HepG2 (cell line): Measurements from ENCODE around the gene WDR18. TPM values are rescaled to one million over a fixed set of nuclear protein-coding genes. Genes with fewer than 3 reads are reported as not detected.

Experiments
- ARID2 ChIP-seq: sonication (generic); formaldehyde crosslinking; IDR thresholded peaks from 2 replicates; pipeline ENCODE4 v1.8.1; 2022; ENCODE audit warnings: mild to moderate bottlenecking, missing genetic modification reagents, borderline replicate concordance
- CAMTA2 ChIP-seq: sonication (generic); formaldehyde crosslinking; IDR thresholded peaks from 2 replicates; pipeline ENCODE4 v1.4.0; 2020; ENCODE audit warnings: mild to moderate bottlenecking, missing genetic modification reagents, borderline replicate concordance
- CREB3 ChIP-seq: sonication (generic); formaldehyde crosslinking; IDR thresholded peaks from 2 replicates; pipeline ENCODE4 v1.5.0; 2020; ENCODE audit warnings: missing genetic modification reagents
- CREBL2 ChIP-seq: sonication (generic); formaldehyde crosslinking; IDR thresholded peaks from 2 replicates; pipeline ENCODE4 v1.8.1; 2023; ENCODE audit warnings: missing genetic modification reagents, mild to moderate bottlenecking, borderline replicate concordance
- GATAD2A ChIP-seq: IDR thresholded peaks from 2 replicates; pipeline ENCODE4 v1.6.1; 2016
- HDAC6 ChIP-seq: fragments of 200-600 bp; sonication (generic); IDR thresholded peaks from 2 replicates; pipeline ENCODE4 v1.7.0; 2017; ENCODE audit warnings: mild to moderate bottlenecking, antibody characterized with exemption, low read length, low read depth
- HMGA1 ChIP-seq: sonication (generic); formaldehyde crosslinking; conservative IDR thresholded peaks from 2 replicates; pipeline ENCODE4 v1.4.0; 2020; ENCODE audit warnings: missing genetic modification reagents
- JDP2 ChIP-seq: sonication (generic); formaldehyde crosslinking; IDR thresholded peaks from 2 replicates; pipeline ENCODE4 v1.8.1; 2022; ENCODE audit warnings: missing genetic modification reagents, borderline replicate concordance
- KDM6A ChIP-seq: IDR thresholded peaks from 2 replicates; pipeline ENCODE4 v1.6.1; 2016; ENCODE audit warnings: low read depth
- KLF12 ChIP-seq: sonication (generic); formaldehyde crosslinking; IDR thresholded peaks from 2 replicates; pipeline ENCODE4 v1.4.0; 2020; ENCODE audit warnings: missing genetic modification reagents, borderline replicate concordance
- MTERF4 ChIP-seq: sonication (generic); formaldehyde crosslinking; IDR thresholded peaks from 2 replicates; pipeline ENCODE4 v1.8.0; 2023; ENCODE audit warnings: mild to moderate bottlenecking, missing genetic modification reagents
- NFE2L1 ChIP-seq: sonication (generic); formaldehyde crosslinking; IDR thresholded peaks from 2 replicates; pipeline ENCODE4 v1.4.0; 2020; ENCODE audit warnings: missing genetic modification reagents, mild to moderate bottlenecking, borderline replicate concordance
- NR2F1 ChIP-seq, 2 experiments: fragments of 450-650 bp in 1 of 2; formaldehyde crosslinking in 1 of 2; IDR thresholded peaks; 2 replicates each; pipeline versions ENCODE4 v1.5.0 to v1.6.1; 2016 to 2020; ENCODE audit warnings: mild to moderate bottlenecking in 1 of 2, missing compliant biosample characterization in 1 of 2, missing genetic modification reagents in 1 of 2, moderate library complexity in 1 of 2
- PHF20 ChIP-seq: sonication (generic); formaldehyde crosslinking; IDR thresholded peaks from 2 replicates; pipeline ENCODE4 v1.5.0; 2020; ENCODE audit warnings: mild to moderate bottlenecking, missing genetic modification reagents
- POGZ ChIP-seq: sonication (generic); formaldehyde crosslinking; IDR thresholded peaks from 2 replicates; pipeline ENCODE4 v1.4.0; 2020; ENCODE audit warnings: mild to moderate bottlenecking, missing genetic modification reagents
- RBFOX2 ChIP-seq: fragments of 200-400 bp; formaldehyde crosslinking; IDR thresholded peaks from 2 replicates; pipeline ENCODE4 v1.6.1; 2017; ENCODE audit warnings: low read depth, mild to moderate bottlenecking, low read length
- RFXAP ChIP-seq: sonication (generic); formaldehyde crosslinking; IDR thresholded peaks from 2 replicates; pipeline ENCODE4 v1.4.0; 2020; ENCODE audit warnings: missing genetic modification reagents, borderline replicate concordance
- SMARCC2 ChIP-seq: fragments of 450-650 bp; IDR thresholded peaks from 2 replicates; pipeline ENCODE4 v1.6.1; 2017; ENCODE audit warnings: antibody characterized with exemption, mild to moderate bottlenecking
- SRF ChIP-seq: IDR thresholded peaks from 2 replicates; pipeline ENCODE4 v1.6.1; 2011; ENCODE audit warnings: mild to moderate bottlenecking, low read depth, low read length, moderate library complexity
- TBX2 ChIP-seq: sonication (generic); formaldehyde crosslinking; IDR thresholded peaks from 2 replicates; pipeline ENCODE4 v1.5.0; 2020; ENCODE audit warnings: missing genetic modification reagents, mild to moderate bottlenecking, borderline replicate concordance
- YEATS2 ChIP-seq: sonication (generic); formaldehyde crosslinking; IDR thresholded peaks from 2 replicates; pipeline ENCODE4 v1.4.0; 2020; ENCODE audit warnings: missing genetic modification reagents, borderline replicate concordance
- ZBTB7B ChIP-seq: sonication (generic); formaldehyde crosslinking; IDR thresholded peaks from 2 replicates; pipeline ENCODE4 v1.4.0; 2020; ENCODE audit warnings: missing genetic modification reagents
- ZFP41 ChIP-seq: sonication (generic); formaldehyde crosslinking; IDR thresholded peaks from 2 replicates; pipeline ENCODE4 v1.4.0; 2020; ENCODE audit warnings: mild to moderate bottlenecking, missing genetic modification reagents, borderline replicate concordance
- ZMYM4 ChIP-seq: sonication (generic); formaldehyde crosslinking; IDR thresholded peaks from 2 replicates; pipeline ENCODE4 v1.8.1; 2023; ENCODE audit warnings: mild to moderate bottlenecking, missing genetic modification reagents
- ZNF263 ChIP-seq: sonication (generic); formaldehyde crosslinking; IDR thresholded peaks from 2 replicates; pipeline ENCODE4 v1.4.0; 2020; ENCODE audit warnings: missing genetic modification reagents
- ZNF382 ChIP-seq: sonication (generic); formaldehyde crosslinking; IDR thresholded peaks from 2 replicates; pipeline ENCODE4 v1.5.0; 2020; ENCODE audit warnings: missing genetic modification reagents, mild to moderate bottlenecking, borderline replicate concordance
- ZNF589 ChIP-seq: sonication (generic); formaldehyde crosslinking; conservative IDR thresholded peaks from 2 replicates; pipeline ENCODE4 v1.8.0; 2022; ENCODE audit warnings: mild to moderate bottlenecking, moderate library complexity, missing genetic modification reagents
- ZNF746 ChIP-seq: sonication (generic); formaldehyde crosslinking; IDR thresholded peaks from 2 replicates; pipeline ENCODE4 v1.8.0; 2022; ENCODE audit warnings: mild to moderate bottlenecking, missing genetic modification reagents
- ZNF780A ChIP-seq: sonication (generic); formaldehyde crosslinking; IDR thresholded peaks from 2 replicates; pipeline ENCODE4 v1.8.0; 2022; ENCODE audit warnings: mild to moderate bottlenecking, missing genetic modification reagents, moderate library complexity
- ZNF841 ChIP-seq: sonication (generic); formaldehyde crosslinking; IDR thresholded peaks from 2 replicates; pipeline ENCODE4 v1.8.1; 2023; ENCODE audit warnings: missing genetic modification reagents, borderline replicate concordance
- ZNF878 ChIP-seq: sonication (generic); formaldehyde crosslinking; IDR thresholded peaks from 2 replicates; pipeline ENCODE4 v1.8.1; 2023; ENCODE audit warnings: mild to moderate bottlenecking, missing genetic modification reagents, moderate library complexity
- polyA plus RNA-seq, 8 experiments: library from polyadenylated mRNA; depleted of rRNA in 3 of 8; stranded (reverse) in 7 of 8; unstranded in 1 of 8; fragments of >200 nt; fragmentation: Illumina TruSeq in 4 of 8; extraction: Trizol in 4 of 8; gene quantifications; 2 replicates each; pipeline versions ENCODE4 v1.2.1 to v1.2.3, GENCODE V29; 2011 to 2016; ENCODE audit warnings: low read depth in 4 of 8, missing spikeins in 1 of 8, mixed read lengths in 1 of 8; ENCODE audit not compliant: insufficient read depth in 1 of 8
- total RNA-seq, 5 experiments: library from RNA; depleted of rRNA; stranded (reverse); fragments of >200 nt; fragmentation: Illumina TruSeq; extraction: Trizol; gene quantifications; 2 replicates each; pipeline ENCODE4 v1.2.3, GENCODE V29; 2016; ENCODE audit warnings: low read depth in 1 of 5

WDR18 gene
- total and polyA plus RNA-seq, 2 of the 13 experiments (the other 11 are each of a cell fraction or from before 2014, with no cell fraction given) = 36.4 to 47.6 TPM

GRCh38 chr19:934865-935479, 49.2 kb upstream of the WDR18 start (continued):
- TF ChIP-seq ZMYM4 (peak; percentile 48; the same call in 1 of the 2 replicates), MTERF4 (peak; percentile 65; the same call in 1 of the 2 replicates), CREBL2 (peak; percentile 54; the same call in 1 of the 2 replicates), YEATS2 (CRISPR knock-in tag) (peak; percentile 87; the same call in 1 of the 2 replicates), PHF20 (CRISPR knock-in tag) (peak; percentile 43), NR2F1 (CRISPR knock-in tag; IDR thresholded peaks at IDR 0.05) (no peak; a peak in 1 of 4 replicates), CREB3 (CRISPR knock-in tag) (peak; percentile 56; the same call in 1 of the 2 replicates), KLF12 (CRISPR knock-in tag) (peak; percentile 90; the same call in 1 of the 2 replicates), ZNF589 (CRISPR knock-in tag) (peak; percentile 75; the same call in 1 of the 2 replicates), ZNF841 (CRISPR knock-in tag) (no peak), RBFOX2 (peak; percentile 89), KDM6A (CRISPR knock-in tag) (peak; percentile 80), ZNF878 (peak; percentile 88), ZNF263 (CRISPR knock-in tag) (0 out of 2 replicates have a peak, but pooled peaks have one; percentile 56), ZNF780A (no peak), SMARCC2 (no peak), ZNF382 (CRISPR knock-in tag) (no peak), NFE2L1 (CRISPR knock-in tag) (no peak), SRF (no peak), HMGA1 (CRISPR knock-in tag) (no peak), ZFP41 (CRISPR knock-in tag) (0 out of 2 replicates have a peak, but pooled peaks have one; percentile 55), RFXAP (CRISPR knock-in tag) (peak; percentile 84; the same call in 1 of the 2 replicates), TBX2 (CRISPR knock-in tag) (peak; percentile 99), HDAC6 (no peak), ARID2 (CRISPR knock-in tag) (peak; percentile 83), CAMTA2 (no peak), POGZ (CRISPR knock-in tag) (peak; percentile 76), GATAD2A (CRISPR knock-in tag) (peak; percentile 95), JDP2 (CRISPR knock-in tag) (no peak), ZBTB7B (CRISPR knock-in tag) (peak; percentile 97), ZNF746 (CRISPR knock-in tag) (peak; percentile 90)
